Astrocyte of the cerebellum (primary cell): ENCODE measurements around the gene GCNT1.

Experiments used
- DNase-seq: peaks from one replicate; pipeline ENCODE4 v3.0.0-alpha.2; 2011; ENCODE audit warnings: low read depth
- H3K4me3 ChIP-seq: 2 replicates; pipeline ENCODE4 v1.5.1; 2011; ENCODE audit warnings: mild to moderate bottlenecking, low read depth, low read length, moderate library complexity
- in situ Hi-C: cut with HindIII; loops from 2 replicates; pipeline ENCODE4 v1.10.0; 2017; ENCODE audit warnings: low sequenced_read_pairs
- TF ChIP-seq, protein P1 (sequence below): IDR thresholded peaks from 2 replicates; pipeline ENCODE4 v1.5.1; 2012; ENCODE audit warnings: low read length, low read depth, moderate library complexity, mild to moderate bottlenecking; ENCODE audit errors: missing control alignments

GCNT1 gene

DNA sequence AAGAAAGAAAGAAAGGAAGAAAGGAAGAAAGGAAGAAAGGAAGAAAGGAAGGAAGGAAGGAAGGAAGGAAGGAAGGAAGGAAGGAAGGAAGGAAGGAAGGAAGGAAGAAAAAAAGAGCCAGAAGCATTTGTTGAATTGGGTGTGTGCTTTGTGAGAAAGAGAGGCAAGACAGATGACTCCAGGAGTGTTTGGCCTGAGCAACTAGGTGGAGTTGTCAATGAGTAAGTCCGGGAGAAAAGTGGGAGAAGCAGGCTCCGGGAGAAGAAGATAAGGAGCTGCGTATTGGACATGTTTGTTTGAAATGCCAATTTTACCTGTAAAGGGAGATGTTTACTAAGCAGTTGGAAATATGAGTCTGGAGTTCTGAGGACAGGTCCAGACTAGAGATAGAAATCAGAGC is 15.1 kb upstream of the GCNT1 start:
- TF ChIP-seq, protein P1, sequence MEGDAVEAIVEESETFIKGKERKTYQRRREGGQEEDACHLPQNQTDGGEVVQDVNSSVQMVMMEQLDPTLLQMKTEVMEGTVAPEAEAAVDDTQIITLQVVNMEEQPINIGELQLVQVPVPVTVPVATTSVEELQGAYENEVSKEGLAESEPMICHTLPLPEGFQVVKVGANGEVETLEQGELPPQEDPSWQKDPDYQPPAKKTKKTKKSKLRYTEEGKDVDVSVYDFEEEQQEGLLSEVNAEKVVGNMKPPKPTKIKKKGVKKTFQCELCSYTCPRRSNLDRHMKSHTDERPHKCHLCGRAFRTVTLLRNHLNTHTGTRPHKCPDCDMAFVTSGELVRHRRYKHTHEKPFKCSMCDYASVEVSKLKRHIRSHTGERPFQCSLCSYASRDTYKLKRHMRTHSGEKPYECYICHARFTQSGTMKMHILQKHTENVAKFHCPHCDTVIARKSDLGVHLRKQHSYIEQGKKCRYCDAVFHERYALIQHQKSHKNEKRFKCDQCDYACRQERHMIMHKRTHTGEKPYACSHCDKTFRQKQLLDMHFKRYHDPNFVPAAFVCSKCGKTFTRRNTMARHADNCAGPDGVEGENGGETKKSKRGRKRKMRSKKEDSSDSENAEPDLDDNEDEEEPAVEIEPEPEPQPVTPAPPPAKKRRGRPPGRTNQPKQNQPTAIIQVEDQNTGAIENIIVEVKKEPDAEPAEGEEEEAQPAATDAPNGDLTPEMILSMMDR, result no peak

DNA sequence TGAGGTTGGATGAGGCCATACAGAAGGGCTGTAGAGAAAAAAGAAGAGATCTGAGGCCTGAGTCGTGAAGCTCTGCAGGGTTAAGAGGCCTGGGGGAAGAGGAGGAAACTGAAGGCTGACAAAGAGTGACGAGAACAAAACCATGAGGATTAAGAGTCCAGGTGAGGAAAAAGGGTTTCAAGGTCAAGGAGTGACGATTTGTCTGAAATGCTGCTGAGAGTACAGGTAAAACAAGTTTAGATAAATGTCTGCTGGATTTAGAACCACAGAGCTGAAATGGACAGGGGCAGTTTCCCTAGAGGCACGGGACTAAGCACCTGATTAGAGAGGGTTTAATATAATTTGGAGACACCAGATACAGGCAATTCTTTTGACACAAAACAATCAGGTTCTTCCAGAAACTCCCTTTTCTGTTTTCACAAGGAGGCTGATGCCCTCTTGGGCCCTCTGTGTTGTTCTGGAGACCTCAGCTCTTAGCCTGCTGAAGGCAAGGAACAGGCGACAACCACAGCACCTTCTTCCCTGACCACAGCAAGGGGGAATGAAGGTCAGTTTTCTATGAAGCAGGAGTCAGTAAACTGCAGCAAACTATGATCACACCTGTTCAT is 14.6 kb upstream of the GCNT1 start:
- DNase-seq, result no peak
- no peak overlapping the region for H3K4me3 ChIP-seq
- in situ Hi-C loops, result no loop called here
- TF ChIP-seq, protein P1, result no peak

More for the DNA sequence above, 15.1 kb upstream of the GCNT1 start:
- in situ Hi-C loops, result no loop called here
- no peak for DNase-seq
- H3K4me3 ChIP-seq, result no peak overlapping the region

DNA sequence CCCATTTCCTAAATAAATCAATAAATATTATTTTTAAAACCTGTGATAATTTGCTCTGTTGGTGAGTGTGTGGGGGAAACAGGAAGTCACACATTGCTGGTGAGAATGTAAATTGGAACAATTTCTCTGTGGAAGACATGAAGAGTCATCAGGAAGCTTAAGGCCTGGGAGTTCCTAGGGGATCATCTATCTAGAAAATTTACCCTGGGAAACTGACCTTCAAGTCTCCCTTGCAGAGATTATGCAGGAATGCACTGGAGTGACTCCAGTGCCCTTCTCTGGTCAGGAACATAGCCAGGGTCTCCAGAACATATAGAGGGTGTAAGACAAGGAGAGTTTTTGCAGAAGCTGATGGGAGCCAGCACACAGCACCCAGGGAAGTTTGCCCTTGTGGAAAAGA is 13.0 kb upstream of the GCNT1 start:
- in situ Hi-C loops, result no loop called here
- DNase-seq, result no peak
- TF ChIP-seq, protein P1, result no peak
- no peak overlapping the region for H3K4me3 ChIP-seq

DNA sequence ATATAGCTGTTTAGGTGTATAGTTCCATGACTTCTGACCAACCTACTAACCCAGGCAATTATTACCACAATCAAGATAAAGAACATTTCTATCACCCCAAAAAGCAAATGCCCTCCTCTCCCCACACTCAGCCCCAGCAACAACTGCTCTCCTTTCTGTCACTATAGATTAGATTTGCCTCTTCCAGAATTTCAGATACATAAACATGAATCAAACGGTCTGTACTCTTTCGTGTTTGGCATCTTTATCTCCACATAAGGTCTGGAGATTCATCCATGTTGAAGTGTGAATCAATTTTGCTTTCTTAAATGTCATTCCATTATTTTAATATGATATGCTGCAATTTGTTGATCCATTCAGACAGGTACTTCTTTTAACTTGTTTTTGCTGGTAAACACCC is 10.5 kb upstream of the GCNT1 start:
- no peak for DNase-seq
- in situ Hi-C loops, result no loop called here
- no peak overlapping the region for H3K4me3 ChIP-seq
- TF ChIP-seq, protein P1, result no peak

DNA sequence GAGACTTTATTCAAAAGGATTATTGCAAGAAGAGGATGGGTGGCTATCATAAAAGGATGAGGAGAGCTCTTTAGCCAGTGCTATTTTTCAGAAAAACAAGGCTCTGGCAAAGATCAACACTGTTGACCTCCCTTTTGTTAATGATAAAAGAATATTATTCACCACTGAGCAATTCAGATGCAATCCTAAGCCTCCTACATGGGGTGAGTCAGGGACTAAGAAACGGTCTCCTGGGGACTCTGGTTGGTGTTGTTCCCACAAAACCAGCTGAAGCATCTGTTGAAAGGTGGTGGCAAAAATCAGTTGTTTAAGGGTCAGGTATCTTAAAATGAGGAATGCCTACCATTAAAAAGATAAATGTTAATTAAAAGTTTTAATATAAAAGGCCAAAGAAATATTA is 7.7 kb upstream of the GCNT1 start:
- peak; percentile 51 for DNase-seq
- in situ Hi-C loops, result loop anchor here (10.0 kb wide), 2 partner anchors 194 to 254 kb away; no protein-coding TSS in a partner anchor
- H3K4me3 ChIP-seq, result no peak overlapping the region
- TF ChIP-seq, protein P1, result no peak

DNA sequence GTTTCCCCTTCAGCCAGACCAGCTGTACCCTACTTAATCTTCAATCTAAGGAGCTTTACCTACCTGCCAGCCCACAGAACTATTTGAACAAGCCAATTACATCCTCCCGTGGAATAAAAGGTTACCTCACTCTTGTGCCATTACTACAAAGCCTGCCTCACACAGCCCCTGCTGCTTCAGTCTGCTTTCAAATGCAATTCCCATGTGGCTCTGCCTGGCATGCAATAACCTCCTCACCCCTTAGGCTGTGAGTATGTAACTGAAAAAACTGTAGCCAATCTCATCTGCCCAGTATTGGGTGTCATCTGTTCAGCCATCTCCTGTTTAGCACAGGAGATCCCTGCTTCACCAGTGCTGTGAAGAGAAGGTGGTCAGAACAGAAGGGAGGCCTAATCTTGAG is 6.1 kb upstream of the GCNT1 start:
- no peak overlapping the region for H3K4me3 ChIP-seq
- in situ Hi-C loops, result loop anchor here (10.0 kb wide), 2 partner anchors 192 to 252 kb away; no protein-coding TSS in a partner anchor
- TF ChIP-seq, protein P1, result no peak
- DNase-seq, result no peak
